Karpas-422 (cell line): ENCODE results near the gene ZNRF3. TPM values are rescaled to one million over a fixed set of nuclear protein-coding genes. Genes with fewer than 3 reads are reported as not detected.
"Not testable (repeated sequence)": the region's sequence is repeated elsewhere in the genome, so short reads cannot be mapped to it uniquely, and the experiment has no call there.

Experiments used
- DNase-seq: peaks from one replicate; pipeline ENCODE4 v3.0.0-alpha.2; 2015
- H2AFZ ChIP-seq: fragments of 200-600 bp; sonication (generic); 2 replicates; pipeline ENCODE4 v1.6.1; 2014; ENCODE audit warnings: antibody characterized with exemption, low read length, mixed read lengths
- H3K27ac ChIP-seq: fragments of 200-600 bp; sonication (generic); 2 replicates; pipeline ENCODE4 v1.5.1; 2014; ENCODE audit warnings: mild to moderate bottlenecking, low read length, moderate library complexity
- H3K27me3 ChIP-seq: fragments of 200-600 bp; sonication (generic); 2 replicates; pipeline ENCODE4 v1.6.1; 2014; ENCODE audit warnings: low read length, mixed read lengths
- H3K36me3 ChIP-seq: fragments of 200-600 bp; sonication (generic); 2 replicates; pipeline ENCODE4 v1.6.1; 2014; ENCODE audit warnings: low read length, mixed read lengths; ENCODE audit not compliant: insufficient read depth
- H3K4me1 ChIP-seq: fragments of 200-600 bp; sonication (generic); 2 replicates; pipeline ENCODE4 v1.6.1; 2014; ENCODE audit warnings: mild to moderate bottlenecking, low read length, mixed read lengths
- H3K4me2 ChIP-seq: fragments of 200-600 bp; sonication (generic); 2 replicates; pipeline ENCODE4 v1.6.1; 2014; ENCODE audit warnings: low read length, low read depth, mild to moderate bottlenecking; ENCODE audit not compliant: poor library complexity, severe bottlenecking
- H3K4me3 ChIP-seq: fragments of 200-600 bp; sonication (generic); 2 replicates; pipeline ENCODE4 v1.5.1; 2014; ENCODE audit warnings: mild to moderate bottlenecking, antibody characterized with exemption, low read length, mixed read lengths
- H3K79me2 ChIP-seq: fragments of 200-600 bp; sonication (generic); 2 replicates; pipeline ENCODE4 v1.6.1; 2014; ENCODE audit warnings: mild to moderate bottlenecking, low read length, mixed read lengths
- H3K9ac ChIP-seq: fragments of 200-600 bp; sonication (generic); 2 replicates; pipeline ENCODE4 v1.6.0; 2014; ENCODE audit warnings: low read length
- H3K9me2 ChIP-seq: fragments of 200-600 bp; sonication (generic), shearing (Covaris generic); replicated peaks from 2 replicates; pipeline ENCODE4 v1.6.0; 2014; ENCODE audit warnings: mild to moderate bottlenecking, low read length, moderate library complexity; ENCODE audit not compliant: insufficient read depth
- H3K9me3 ChIP-seq: fragments of 300-700, 200-600 bp; sonication (generic); 2 replicates; pipeline ENCODE4 v1.6.1; 2014; ENCODE audit warnings: low read length, mixed read lengths
- H4K20me1 ChIP-seq: fragments of 200-600 bp; sonication (generic); 2 replicates; pipeline ENCODE4 v1.6.1; 2014; ENCODE audit warnings: mild to moderate bottlenecking, antibody characterized with exemption, low read length, low read depth; ENCODE audit not compliant: insufficient read depth
- total RNA-seq: library from RNA; depleted of rRNA; stranded (reverse); fragments of >200 nt; shearing (Covaris generic); gene quantifications from 2 replicates; pipeline ENCODE4 v1.2.3, GENCODE V29; 2014; ENCODE audit warnings: low replicate concordance

The ZNRF3 gene
- total RNA-seq, 1 experiment from 2014 or later: 0.19 TPM

DNA sequence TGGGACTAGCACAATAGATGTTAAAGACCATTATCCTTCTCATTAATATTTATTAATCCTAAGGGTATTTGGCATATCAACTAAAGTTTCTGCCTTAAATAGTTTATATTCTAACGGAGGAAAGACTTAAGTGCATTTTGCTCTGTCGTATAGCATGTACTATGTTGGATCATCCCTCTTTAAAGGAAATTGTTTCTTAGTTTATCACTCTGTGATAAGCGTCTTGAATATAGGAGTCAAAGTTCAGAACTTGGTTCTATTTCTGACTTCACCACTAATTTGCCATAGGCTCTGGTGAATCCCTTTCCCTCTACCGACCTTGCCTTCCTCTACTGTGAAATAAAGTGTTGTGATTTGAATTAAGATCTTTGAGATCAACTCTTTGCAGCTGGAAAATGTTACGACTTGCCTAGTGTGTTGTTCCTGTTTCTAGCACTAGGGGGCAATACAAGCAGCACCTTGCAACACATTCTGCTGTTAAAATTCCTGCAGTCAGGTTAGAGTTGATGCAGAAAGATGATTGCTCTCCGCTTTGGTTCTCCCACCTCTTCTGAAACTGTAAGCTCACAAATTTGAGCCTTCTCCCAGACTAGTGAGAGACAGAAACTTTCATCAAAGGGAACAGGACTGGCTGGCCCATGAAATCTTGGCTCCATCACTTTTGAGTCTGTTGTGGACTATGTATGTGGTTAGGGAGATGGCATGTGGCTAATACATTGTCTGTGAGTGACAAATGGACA lies 27.8 kb upstream of the ZNRF3 start:
- Histone ChIP-seq H3K4me3 (no peak overlapping the region), H2AFZ (no peak overlapping the region), H3K4me2 (no peak overlapping the region), H4K20me1 (no peaks in the 10 kb centered on the region), H3K4me1 (no peaks in the 10 kb centered on the region), H3K9me3 (no peaks in the 10 kb centered on the region), H3K79me2 (no peaks in the 10 kb centered on the region), H3K27ac (no peak overlapping the region), H3K9me2 (no peaks in the 10 kb centered on the region), H3K9ac (no peak overlapping the region), H3K27me3 (no peaks in the 10 kb centered on the region), H3K36me3 (no peaks in the 10 kb centered on the region)
- DNase-seq: peak; percentile 84

DNA sequence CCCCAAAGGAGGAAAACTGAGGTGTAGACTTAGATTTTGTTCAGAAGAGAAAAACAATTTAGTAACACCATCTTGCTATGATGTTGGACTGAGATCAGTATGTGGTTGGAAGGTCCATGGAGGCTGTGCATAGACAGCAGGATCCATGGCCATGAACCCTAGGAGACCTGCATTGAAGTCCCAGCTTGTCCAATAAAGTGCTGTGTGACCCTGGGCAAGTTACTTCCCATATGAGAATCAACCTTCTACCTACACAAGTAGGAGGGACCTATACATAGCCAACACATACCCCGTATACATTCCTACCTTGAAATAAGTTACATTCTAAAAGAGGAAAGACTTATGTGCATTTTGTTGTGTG lies 27.3 kb upstream of the ZNRF3 start:
- no peak overlapping the region for H3K9ac ChIP-seq
- no peaks in the 10 kb centered on the region for H3K27me3 ChIP-seq
- H2AFZ ChIP-seq: no peak overlapping the region
- no peak overlapping the region for H3K4me3 ChIP-seq
- no peak overlapping the region for H3K4me2 ChIP-seq
- H3K4me1 ChIP-seq: no peaks in the 10 kb centered on the region
- H3K27ac ChIP-seq: no peak overlapping the region
- no peaks in the 10 kb centered on the region for H3K9me2 ChIP-seq
- no peaks in the 10 kb centered on the region for H3K9me3 ChIP-seq
- DNase-seq: no peak
- no peaks in the 10 kb centered on the region for H3K36me3 ChIP-seq
- H4K20me1 ChIP-seq: no peaks in the 10 kb centered on the region
- no peaks in the 10 kb centered on the region for H3K79me2 ChIP-seq

DNA sequence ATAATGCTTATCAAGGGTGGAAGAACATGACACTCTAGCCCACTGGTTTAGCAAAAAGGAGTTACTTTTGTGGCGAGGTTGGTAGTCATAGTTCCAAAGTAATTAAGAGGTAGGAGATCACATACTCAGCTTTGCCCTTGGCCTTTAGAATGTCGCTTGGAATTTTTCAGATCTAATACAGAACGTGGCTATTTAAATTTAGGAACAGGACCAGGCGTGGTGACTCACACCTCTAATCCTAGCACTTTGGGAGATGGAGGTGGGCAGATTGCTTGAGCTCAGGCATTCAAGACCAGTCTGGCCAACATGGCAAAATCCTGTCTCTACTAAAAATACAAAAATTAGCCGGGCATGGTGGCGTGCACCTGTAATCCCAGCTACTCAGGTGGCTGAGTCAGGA lies 26.1 kb upstream of the ZNRF3 start:
- no peak overlapping the region for H3K9ac ChIP-seq
- H3K4me1 ChIP-seq: no peaks in the 10 kb centered on the region
- DNase-seq: no peak
- H3K79me2 ChIP-seq: no peaks in the 10 kb centered on the region
- H3K36me3 ChIP-seq: no peaks in the 10 kb centered on the region
- H3K4me2 ChIP-seq: no peak overlapping the region
- no peaks in the 10 kb centered on the region for H3K27me3 ChIP-seq
- no peaks in the 10 kb centered on the region for H4K20me1 ChIP-seq
- H2AFZ ChIP-seq: no peak overlapping the region
- no peak overlapping the region for H3K27ac ChIP-seq
- no peak overlapping the region for H3K4me3 ChIP-seq
- no peaks in the 10 kb centered on the region for H3K9me2 ChIP-seq
- no peaks in the 10 kb centered on the region for H3K9me3 ChIP-seq

DNA sequence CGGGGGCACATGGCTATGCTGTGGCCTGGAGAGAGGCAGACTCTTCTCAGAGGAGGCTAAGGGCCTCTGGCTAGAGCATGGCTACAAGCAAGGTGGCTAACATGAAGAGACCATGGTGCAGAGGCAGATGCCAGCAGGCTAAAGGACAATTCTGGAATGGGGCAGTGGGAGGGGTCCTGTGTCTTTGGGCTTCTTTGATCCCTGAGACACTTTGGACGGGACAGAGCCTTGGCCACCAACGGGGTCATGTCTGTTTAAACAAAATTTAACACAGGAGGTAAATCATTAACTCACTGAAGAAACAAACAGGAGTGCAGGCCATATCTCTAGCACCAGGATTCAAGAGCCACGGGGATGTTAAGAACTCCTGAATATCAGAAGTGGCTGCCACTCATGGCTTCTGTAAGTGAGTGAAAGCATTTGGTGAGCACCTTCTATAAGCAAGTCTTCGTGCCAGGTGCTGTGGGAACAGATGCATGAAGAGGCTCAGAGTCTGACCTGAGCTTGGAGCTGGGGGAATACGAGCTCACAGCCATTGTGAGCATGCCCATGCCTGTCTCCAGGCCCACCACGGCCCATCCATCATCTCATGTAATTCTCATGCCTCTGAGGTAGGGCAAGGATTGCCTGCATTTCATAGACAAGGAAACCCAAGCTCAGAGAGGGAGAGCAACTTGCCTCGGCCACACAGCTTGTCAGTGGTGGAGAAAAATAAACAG lies 18.3 kb upstream of the ZNRF3 start:
- Histone ChIP-seq H4K20me1 (no peaks in the 10 kb centered on the region), H3K27ac (no peak overlapping the region), H3K36me3 (no peaks in the 10 kb centered on the region), H2AFZ (no peak overlapping the region), H3K9me3 (no peaks in the 10 kb centered on the region), H3K9me2 (no peaks in the 10 kb centered on the region), H3K9ac (no peak overlapping the region), H3K4me2 (no peak overlapping the region), H3K79me2 (no peaks in the 10 kb centered on the region), H3K4me3 (no peak overlapping the region), H3K27me3 (no peaks in the 10 kb centered on the region), H3K4me1 (no peaks in the 10 kb centered on the region)
- no peak for DNase-seq

DNA sequence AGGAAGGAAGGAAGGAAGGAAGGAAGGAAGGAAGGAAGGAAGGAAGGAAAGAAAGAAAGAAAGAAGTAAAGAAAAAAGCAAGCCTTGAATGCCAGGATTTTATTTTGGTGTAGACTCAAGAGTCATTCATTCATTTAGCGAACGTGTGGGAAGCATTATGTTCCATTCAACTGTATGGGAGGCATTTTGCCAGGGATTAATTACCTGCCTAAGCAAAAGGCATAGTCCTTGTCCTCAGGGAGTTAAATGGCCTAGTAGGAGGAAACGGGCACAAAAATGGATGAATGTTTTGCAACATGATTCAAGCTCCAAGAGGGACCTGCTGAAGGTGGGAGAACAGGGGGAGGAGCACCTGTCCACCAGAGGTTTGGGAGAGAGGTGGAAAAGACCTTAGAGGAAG lies 16.2 kb upstream of the ZNRF3 start:
- H3K9me3 ChIP-seq: no peaks in the 10 kb centered on the region
- no peaks in the 10 kb centered on the region for H3K9me2 ChIP-seq
- no peaks in the 10 kb centered on the region for H3K79me2 ChIP-seq
- H3K9ac ChIP-seq: no peak overlapping the region
- H3K4me1 ChIP-seq: no peaks in the 10 kb centered on the region
- H3K27ac ChIP-seq: no peak overlapping the region
- H3K36me3 ChIP-seq: no peaks in the 10 kb centered on the region
- no peak for DNase-seq
- no peak overlapping the region for H3K4me3 ChIP-seq
- no peak overlapping the region for H2AFZ ChIP-seq
- H3K4me2 ChIP-seq: no peak overlapping the region
- H3K27me3 ChIP-seq: no peaks in the 10 kb centered on the region
- H4K20me1 ChIP-seq: no peaks in the 10 kb centered on the region

DNA sequence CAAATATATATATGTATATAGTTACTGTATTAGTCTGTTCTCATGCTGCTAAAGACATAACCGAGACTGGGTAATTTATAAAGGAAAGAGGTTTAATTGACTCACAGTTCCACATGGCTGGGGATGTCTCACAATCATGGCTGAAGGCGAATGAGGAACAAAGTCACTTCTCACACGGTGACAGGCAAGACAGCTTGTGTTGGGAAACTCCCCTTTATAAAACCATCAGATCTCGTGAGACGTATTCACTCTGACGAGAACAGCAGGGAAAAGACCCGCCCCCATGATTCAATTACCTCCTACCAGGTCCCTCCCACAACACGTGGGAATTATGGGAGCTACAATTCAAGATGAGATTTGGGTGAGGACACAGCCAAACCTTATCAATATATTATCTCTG lies 15.0 kb upstream of the ZNRF3 start:
- DNase-seq, H2AFZ ChIP-seq, H3K4me1 ChIP-seq, H3K9me2 ChIP-seq, H4K20me1 ChIP-seq, H3K9ac ChIP-seq, H3K27me3 ChIP-seq, H3K79me2 ChIP-seq, H3K4me3 ChIP-seq, H3K9me3 ChIP-seq, H3K27ac ChIP-seq, H3K36me3 ChIP-seq, H3K4me2 ChIP-seq: not testable (repeated sequence)

DNA sequence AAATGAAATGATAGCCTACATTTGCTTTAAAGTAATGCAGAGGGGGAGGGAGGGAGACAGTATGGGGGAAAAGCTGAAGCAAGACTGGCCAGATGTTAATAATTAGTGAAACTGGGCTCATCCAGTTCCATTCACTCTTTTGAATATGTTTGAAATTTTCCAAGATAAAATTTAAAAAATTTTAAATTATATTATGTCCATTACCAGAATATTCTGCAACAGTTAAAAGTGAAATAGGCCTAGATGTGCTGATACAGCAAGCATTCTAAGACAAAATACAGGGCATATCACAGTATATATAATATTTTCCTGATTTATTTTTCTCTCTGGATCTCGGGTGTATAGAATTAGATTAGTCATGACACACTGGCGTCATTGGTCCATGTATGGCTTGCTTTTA lies 13.6 kb upstream of the ZNRF3 start:
- Histone ChIP-seq H3K4me2 (no peak overlapping the region), H3K27me3 (no peaks in the 10 kb centered on the region), H3K4me1 (no peaks in the 10 kb centered on the region), H3K36me3 (no peaks in the 10 kb centered on the region), H3K9ac (no peak overlapping the region), H3K9me2 (no peaks in the 10 kb centered on the region), H2AFZ (no peak overlapping the region), H3K9me3 (no peaks in the 10 kb centered on the region), H3K79me2 (no peaks in the 10 kb centered on the region), H3K4me3 (no peak overlapping the region), H3K27ac (no peak overlapping the region), H4K20me1 (no peaks in the 10 kb centered on the region)
- DNase-seq: no peak

DNA sequence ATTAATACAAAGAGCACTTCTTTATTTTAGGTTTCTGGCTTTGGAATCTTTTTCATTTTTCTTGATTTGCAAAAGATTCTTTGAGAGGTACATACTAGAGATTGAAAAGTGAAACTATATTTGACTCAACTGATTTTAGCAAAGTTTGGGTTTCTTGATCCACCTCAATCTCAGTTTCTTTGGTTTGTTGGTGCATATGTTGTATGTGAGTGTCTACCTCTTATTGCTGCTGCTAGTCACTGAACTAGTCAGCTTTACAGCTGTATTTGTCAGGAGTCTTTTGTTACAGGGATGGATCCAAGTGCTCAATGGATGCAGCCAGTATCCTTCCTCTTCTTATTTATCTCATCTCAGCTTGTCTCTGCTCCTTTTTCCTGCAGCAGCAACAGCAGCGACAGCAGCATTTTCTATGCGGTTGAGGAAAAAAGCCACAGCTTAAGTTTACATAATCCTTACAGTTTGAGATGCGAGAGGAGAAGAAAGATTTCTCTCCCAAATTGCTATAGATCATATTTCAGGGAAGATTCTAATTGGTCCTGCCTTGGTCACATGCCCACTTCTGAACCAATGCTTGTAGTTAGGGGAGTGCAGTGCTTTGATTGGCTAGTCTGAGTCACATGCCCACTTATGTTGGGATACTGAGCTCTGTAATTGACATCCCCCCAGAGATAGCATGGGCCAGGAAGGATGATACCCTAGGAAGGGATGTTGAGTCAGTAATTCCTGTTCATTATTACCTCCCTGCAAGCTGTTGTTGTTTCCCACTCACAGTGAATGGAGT lies 10.0 kb upstream of the ZNRF3 start:
- H3K4me3 ChIP-seq: no peak overlapping the region
- no peak overlapping the region for H3K9ac ChIP-seq
- no peaks in the 10 kb centered on the region for H3K27me3 ChIP-seq
- H3K9me2 ChIP-seq: no peaks in the 10 kb centered on the region
- H3K36me3 ChIP-seq: no peaks in the 10 kb centered on the region
- no peaks in the 10 kb centered on the region for H3K4me1 ChIP-seq
- no peak for DNase-seq
- no peak overlapping the region for H3K27ac ChIP-seq
- H4K20me1 ChIP-seq: no peaks in the 10 kb centered on the region
- no peaks in the 10 kb centered on the region for H3K79me2 ChIP-seq
- H2AFZ ChIP-seq: no peak overlapping the region
- no peak overlapping the region for H3K4me2 ChIP-seq
- H3K9me3 ChIP-seq: no peaks in the 10 kb centered on the region
